ENCODE data around the gene ZG16. TPM values are rescaled to one million over a fixed set of nuclear protein-coding genes. Genes with fewer than 3 reads are reported as not detected.
"Not testable (repeated sequence)": the region's sequence is repeated elsewhere in the genome, so short reads cannot be mapped to it uniquely, and the experiment has no call there.

ZG16 gene
- total RNA-seq (2021; fragmentation: NEBNext Ultra II Directional; extraction: Animal tissue kit (Norgen Biotek cat#: 25700)), result not detected
- long read RNA-seq, result 0 reads

GRCh38 chr16:29777576-29778350 is at the start of gene ZG16:
Gene ZG16, plus strand, starts transcription at chr16:29778256. Its CDS starts 1,011 bp downstream, at chr16:29779267.
- peaks cover 40% of the 10 kb centered on the region for H3K27me3 Mint-ChIP-seq (ENCODE audit: insufficient read depth)
- TF ChIP-seq CTCF (IDR thresholded peaks at IDR 0.05), result no peak
- no peak within 1 kb of the TSS for H3K27ac Mint-ChIP-seq
- DNase-seq, result no peak
- H3K4me1 Mint-ChIP-seq (ENCODE audit: low read depth), result peaks cover 15% of the 10 kb centered on the region
- no peaks in the 10 kb centered on the region for H3K36me3 Mint-ChIP-seq (ENCODE audit: low read depth)
- H3K4me3 Mint-ChIP-seq, result no peak within 1 kb of the TSS
- H3K9me3 Mint-ChIP-seq, result no peaks in the 10 kb centered on the region

GRCh38 chr16:29729116-29729521 is 48.9 kb upstream of the ZG16 start:
- H3K27me3 Mint-ChIP-seq (ENCODE audit: insufficient read depth), result peaks cover 25% of the 10 kb centered on the region

GRCh38 chr16:29730649-29731048 is 47.4 kb upstream of the ZG16 start:
- no peak for DNase-seq
- Mint-ChIP-seq H3K36me3 (ENCODE audit: low read depth) (no peaks in the 10 kb centered on the region), H3K27ac (no peak overlapping the region), H3K27me3 (ENCODE audit: insufficient read depth) (peaks cover 30% of the 10 kb centered on the region), H3K4me1 (ENCODE audit: low read depth) (peaks cover 16% of the 10 kb centered on the region), H3K9me3 (no peaks in the 10 kb centered on the region), H3K4me3 (no peak overlapping the region)
- no peak for TF ChIP-seq CTCF (IDR thresholded peaks at IDR 0.05)

More at GRCh38 chr16:29729116-29729521, 48.9 kb upstream of the ZG16 start:
- H3K27ac Mint-ChIP-seq, result no peak overlapping the region
- TF ChIP-seq CTCF (IDR thresholded peaks at IDR 0.05), result peak; percentile 78
- peak; percentile 47 for DNase-seq
- no peaks in the 10 kb centered on the region for H3K36me3 Mint-ChIP-seq (ENCODE audit: low read depth)
- H3K9me3 Mint-ChIP-seq, result no peaks in the 10 kb centered on the region
- peaks cover 9% of the 10 kb centered on the region for H3K4me1 Mint-ChIP-seq (ENCODE audit: low read depth)
- peak overlapping the region; percentile 81 for H3K4me3 Mint-ChIP-seq

- not testable (repeated sequence) for H3K27ac Mint-ChIP-seq; H3K9me3 Mint-ChIP-seq; H3K4me3 Mint-ChIP-seq; DNase-seq; H3K36me3 Mint-ChIP-seq (ENCODE audit: low read depth)
- Mint-ChIP-seq H3K4me1 (ENCODE audit: low read depth) (peaks cover 16% of the 10 kb centered on the region), H3K27me3 (ENCODE audit: insufficient read depth) (peaks cover 31% of the 10 kb centered on the region)
Measured at GRCh38 chr16:29731768-29732601, 46.1 kb upstream of the ZG16 start.

GRCh38 chr16:29734786-29735185 is 43.3 kb upstream of the ZG16 start:
- peak; percentile 22 for DNase-seq
- H3K36me3 Mint-ChIP-seq (ENCODE audit: low read depth), result no peaks in the 10 kb centered on the region
- TF ChIP-seq CTCF (IDR thresholded peaks at IDR 0.05), result no peak
- no peak overlapping the region for H3K4me3 Mint-ChIP-seq
- peaks cover 6% of the 10 kb centered on the region for H3K4me1 Mint-ChIP-seq (ENCODE audit: low read depth)
- no peaks in the 10 kb centered on the region for H3K9me3 Mint-ChIP-seq
- H3K27me3 Mint-ChIP-seq (ENCODE audit: insufficient read depth), result peaks cover 32% of the 10 kb centered on the region
- H3K27ac Mint-ChIP-seq, result no peak overlapping the region

- H3K27ac Mint-ChIP-seq, result no peak overlapping the region
- no peaks in the 10 kb centered on the region for H3K36me3 Mint-ChIP-seq (ENCODE audit: low read depth)
- TF ChIP-seq CTCF (IDR thresholded peaks at IDR 0.05), result 0 out of 2 replicates have a peak, but pooled peaks have one; percentile 15
- no peak for DNase-seq
- no peaks in the 10 kb centered on the region for H3K9me3 Mint-ChIP-seq
- peaks cover 42% of the 10 kb centered on the region for H3K27me3 Mint-ChIP-seq (ENCODE audit: insufficient read depth)
- no peak overlapping the region for H3K4me3 Mint-ChIP-seq
- peaks cover 6% of the 10 kb centered on the region for H3K4me1 Mint-ChIP-seq (ENCODE audit: low read depth)
Measured at GRCh38 chr16:29736112-29736511, 41.9 kb upstream of the ZG16 start.

All from HFFc6 (cell line).